ENCODE results near the gene TRIML1. TPM values are rescaled to one million over a fixed set of nuclear protein-coding genes. Genes with fewer than 3 reads are reported as not detected.
A peak's percentile ranks its signal among the peaks of the same experiment; 100 is the strongest.

TRIML1 gene
- total RNA-seq (not detected), polyA plus RNA-seq (not detected)

GRCh38 chr4:188139141-188139540 is at the start of gene TRIML1:
Gene TRIML1, plus strand, starts transcription at chr4:188139441. Its CDS starts 118 bp downstream, at chr4:188139559.
- ChIA-PET CTCF (no interaction called here), POLR2A (no interaction called here)
- H3K4me1 ChIP-seq (ENCODE audit: insufficient read depth, low read length) = no peaks in the 10 kb centered on the region
- Mint-ChIP-seq H3K4me3 (no peak within 1 kb of the TSS), H3K36me3 (no peaks in the 10 kb centered on the region), H3K9me3 (peaks cover 3 to 19% (median 16%) of the 10 kb centered on the region in 5 donors), H3K27ac (peak within 1 kb of the TSS in 1 of 8 donors; percentile 47), H3K4me1 (no peaks in the 10 kb centered on the region), H3K27me3 (no peaks in the 10 kb centered on the region)
- no peak within 1 kb of the TSS for H3K27ac ChIP-seq (ENCODE audit: low read depth, low read length)
- no peaks in the 10 kb centered on the region for H3K9me3 ChIP-seq (ENCODE audit: low read length)
- H3K27me3 ChIP-seq (ENCODE audit: insufficient read depth, low read length, poor library complexity, severe bottlenecking) = no peaks in the 10 kb centered on the region
- DNase-seq = no peak
- H3K36me3 ChIP-seq (ENCODE audit: insufficient read depth, low read length) = no peaks in the 10 kb centered on the region
- H3K4me3 ChIP-seq (ENCODE audit: low read length) = no peak within 1 kb of the TSS

- H3K36me3 ChIP-seq (ENCODE audit: insufficient read depth, low read length) = no peaks in the 10 kb centered on the region
- no peak for DNase-seq
- H3K9me3 ChIP-seq (ENCODE audit: low read length) = no peaks in the 10 kb centered on the region
- CTCF ChIA-PET = no interaction called here
- H3K27ac ChIP-seq (ENCODE audit: low read depth, low read length) = no peak overlapping the region
- Mint-ChIP-seq H3K4me3 (no peak overlapping the region), H3K9me3 (peaks cover 0 to 35% (median 12%) of the 10 kb centered on the region in 5 donors), H3K4me1 (no peaks in the 10 kb centered on the region), H3K27me3 (no peaks in the 10 kb centered on the region), H3K27ac (no peak overlapping the region), H3K36me3 (no peaks in the 10 kb centered on the region)
- POLR2A ChIA-PET = no interaction called here
- no peaks in the 10 kb centered on the region for H3K27me3 ChIP-seq (ENCODE audit: insufficient read depth, low read length, poor library complexity, severe bottlenecking)
- no peaks in the 10 kb centered on the region for H3K4me1 ChIP-seq (ENCODE audit: insufficient read depth, low read length)
- H3K4me3 ChIP-seq (ENCODE audit: low read length) = no peak overlapping the region
Observed at GRCh38 chr4:188092824-188093223, 46.4 kb upstream of the TRIML1 start.

GRCh38 chr4:188106454-188106853 is 32.8 kb upstream of the TRIML1 start:
- Histone ChIP-seq H3K9me3 (ENCODE audit: low read length) (no peaks in the 10 kb centered on the region), H3K4me1 (ENCODE audit: insufficient read depth, low read length) (no peaks in the 10 kb centered on the region), H3K27me3 (ENCODE audit: insufficient read depth, low read length, poor library complexity, severe bottlenecking) (no peaks in the 10 kb centered on the region), H3K27ac (ENCODE audit: low read depth, low read length) (no peak overlapping the region), H3K36me3 (ENCODE audit: insufficient read depth, low read length) (no peaks in the 10 kb centered on the region), H3K4me3 (ENCODE audit: low read length) (no peak overlapping the region)
- Mint-ChIP-seq H3K4me1 (no peaks in the 10 kb centered on the region), H3K27me3 (no peaks in the 10 kb centered on the region), H3K9me3 (peaks cover 9 to 33% (median 17%) of the 10 kb centered on the region in 5 donors), H3K36me3 (no peaks in the 10 kb centered on the region), H3K27ac (no peak overlapping the region), H3K4me3 (no peak overlapping the region)
- DNase-seq = no peak
- ChIA-PET POLR2A (no interaction called here), CTCF (no interaction called here)

- Histone ChIP-seq H3K4me3 (ENCODE audit: low read length) (no peak overlapping the region), H3K4me1 (ENCODE audit: insufficient read depth, low read length) (no peaks in the 10 kb centered on the region), H3K9me3 (ENCODE audit: low read length) (no peaks in the 10 kb centered on the region), H3K36me3 (ENCODE audit: insufficient read depth, low read length) (no peaks in the 10 kb centered on the region), H3K27ac (ENCODE audit: low read depth, low read length) (no peak overlapping the region), H3K27me3 (ENCODE audit: insufficient read depth, low read length, poor library complexity, severe bottlenecking) (no peaks in the 10 kb centered on the region)
- Mint-ChIP-seq H3K4me1 (no peaks in the 10 kb centered on the region), H3K36me3 (no peaks in the 10 kb centered on the region), H3K4me3 (no peak overlapping the region), H3K9me3 (peaks cover 8 to 27% (median 17%) of the 10 kb centered on the region in 5 donors), H3K27ac (no peak overlapping the region), H3K27me3 (no peaks in the 10 kb centered on the region)
- POLR2A ChIA-PET = no interaction called here
- no peak for DNase-seq
- CTCF ChIA-PET = no interaction called here
Observed at GRCh38 chr4:188107931-188108843, 31.1 kb upstream of the TRIML1 start.

- H3K9me3 ChIP-seq (ENCODE audit: low read length) = no peaks in the 10 kb centered on the region
- H3K27ac ChIP-seq (ENCODE audit: low read depth, low read length) = no peak within 1 kb of the TSS
- ChIA-PET POLR2A (no interaction called here), CTCF (no interaction called here)
- no peaks in the 10 kb centered on the region for H3K36me3 Mint-ChIP-seq
- H3K4me1 Mint-ChIP-seq = no peaks in the 10 kb centered on the region
- H3K36me3 ChIP-seq (ENCODE audit: insufficient read depth, low read length) = no peaks in the 10 kb centered on the region
- no peak for DNase-seq
- H3K4me3 ChIP-seq (ENCODE audit: low read length) = no peak within 1 kb of the TSS
- peaks cover 8 to 25% (median 17%) of the 10 kb centered on the region in 5 donors for H3K9me3 Mint-ChIP-seq
- no peaks in the 10 kb centered on the region for H3K4me1 ChIP-seq (ENCODE audit: insufficient read depth, low read length)
- H3K27me3 Mint-ChIP-seq = no peaks in the 10 kb centered on the region
- no peaks in the 10 kb centered on the region for H3K27me3 ChIP-seq (ENCODE audit: insufficient read depth, low read length, poor library complexity, severe bottlenecking)
- H3K4me3 Mint-ChIP-seq = no peak within 1 kb of the TSS
- H3K27ac Mint-ChIP-seq = no peak within 1 kb of the TSS
Observed at GRCh38 chr4:188109157-188109755, 30.0 kb upstream of the TRIML1 start, which contains the start of gene TRIML2. Gene TRIML2, minus strand, starts transcription at chr4:188109603. Its CDS starts 4,235 bp downstream, at chr4:188105368.

- Mint-ChIP-seq H3K27ac (no peak overlapping the region), H3K4me3 (no peak overlapping the region), H3K36me3 (no peaks in the 10 kb centered on the region), H3K9me3 (peaks cover 6 to 26% (median 16%) of the 10 kb centered on the region in 5 donors), H3K27me3 (no peaks in the 10 kb centered on the region), H3K4me1 (no peaks in the 10 kb centered on the region)
- ChIA-PET CTCF (no interaction called here), POLR2A (no interaction called here)
- DNase-seq = no peak
- H3K4me1 ChIP-seq (ENCODE audit: insufficient read depth, low read length) = no peaks in the 10 kb centered on the region
- H3K27ac ChIP-seq (ENCODE audit: low read depth, low read length) = no peak overlapping the region
- H3K27me3 ChIP-seq (ENCODE audit: insufficient read depth, low read length, poor library complexity, severe bottlenecking) = no peaks in the 10 kb centered on the region
- no peaks in the 10 kb centered on the region for H3K9me3 ChIP-seq (ENCODE audit: low read length)
- no peak overlapping the region for H3K4me3 ChIP-seq (ENCODE audit: low read length)
- H3K36me3 ChIP-seq (ENCODE audit: insufficient read depth, low read length) = no peaks in the 10 kb centered on the region
Observed at GRCh38 chr4:188110036-188110435, 29.2 kb upstream of the TRIML1 start.

- no peak overlapping the region for H3K4me3 Mint-ChIP-seq
Observed at GRCh38 chr4:188110741-188111471, 28.3 kb upstream of the TRIML1 start.

GRCh38 chr4:188111955-188112354 is 27.3 kb upstream of the TRIML1 start:
- Mint-ChIP-seq H3K36me3 (no peaks in the 10 kb centered on the region), H3K27me3 (no peaks in the 10 kb centered on the region), H3K4me3 (no peak overlapping the region), H3K27ac (no peak overlapping the region), H3K9me3 (peaks cover 7 to 22% (median 19%) of the 10 kb centered on the region in 5 donors), H3K4me1 (no peaks in the 10 kb centered on the region)
- H3K4me1 ChIP-seq (ENCODE audit: insufficient read depth, low read length) = no peaks in the 10 kb centered on the region
- H3K27me3 ChIP-seq (ENCODE audit: insufficient read depth, low read length, poor library complexity, severe bottlenecking) = no peaks in the 10 kb centered on the region
- no peak overlapping the region for H3K27ac ChIP-seq (ENCODE audit: low read depth, low read length)
- ChIA-PET POLR2A (no interaction called here), CTCF (no interaction called here)
- no peaks in the 10 kb centered on the region for H3K36me3 ChIP-seq (ENCODE audit: insufficient read depth, low read length)
- DNase-seq = no peak
- no peak overlapping the region for H3K4me3 ChIP-seq (ENCODE audit: low read length)
- H3K9me3 ChIP-seq (ENCODE audit: low read length) = no peaks in the 10 kb centered on the region

More at GRCh38 chr4:188110741-188111471, 28.3 kb upstream of the TRIML1 start:
- Histone ChIP-seq H3K9me3 (ENCODE audit: low read length) (no peaks in the 10 kb centered on the region), H3K36me3 (ENCODE audit: insufficient read depth, low read length) (no peaks in the 10 kb centered on the region), H3K27ac (ENCODE audit: low read depth, low read length) (no peak overlapping the region), H3K4me3 (ENCODE audit: low read length) (no peak overlapping the region), H3K4me1 (ENCODE audit: insufficient read depth, low read length) (no peaks in the 10 kb centered on the region), H3K27me3 (ENCODE audit: insufficient read depth, low read length, poor library complexity, severe bottlenecking) (no peaks in the 10 kb centered on the region)
- Mint-ChIP-seq H3K27ac (no peak overlapping the region), H3K4me1 (no peaks in the 10 kb centered on the region), H3K36me3 (no peaks in the 10 kb centered on the region), H3K9me3 (peaks cover 7 to 21% (median 17%) of the 10 kb centered on the region in 5 donors), H3K27me3 (no peaks in the 10 kb centered on the region)
- no peak for DNase-seq
- ChIA-PET CTCF (interaction anchor here (1.3 kb wide), 1 partner anchor 16 kb away, joined by 3 read pairs; no protein-coding TSS in a partner anchor), POLR2A (no interaction called here)

All from CD8-positive, alpha-beta memory T cell (primary cell).